ENCODE data around the gene ZNF155.

ZNF155 gene

DNA sequence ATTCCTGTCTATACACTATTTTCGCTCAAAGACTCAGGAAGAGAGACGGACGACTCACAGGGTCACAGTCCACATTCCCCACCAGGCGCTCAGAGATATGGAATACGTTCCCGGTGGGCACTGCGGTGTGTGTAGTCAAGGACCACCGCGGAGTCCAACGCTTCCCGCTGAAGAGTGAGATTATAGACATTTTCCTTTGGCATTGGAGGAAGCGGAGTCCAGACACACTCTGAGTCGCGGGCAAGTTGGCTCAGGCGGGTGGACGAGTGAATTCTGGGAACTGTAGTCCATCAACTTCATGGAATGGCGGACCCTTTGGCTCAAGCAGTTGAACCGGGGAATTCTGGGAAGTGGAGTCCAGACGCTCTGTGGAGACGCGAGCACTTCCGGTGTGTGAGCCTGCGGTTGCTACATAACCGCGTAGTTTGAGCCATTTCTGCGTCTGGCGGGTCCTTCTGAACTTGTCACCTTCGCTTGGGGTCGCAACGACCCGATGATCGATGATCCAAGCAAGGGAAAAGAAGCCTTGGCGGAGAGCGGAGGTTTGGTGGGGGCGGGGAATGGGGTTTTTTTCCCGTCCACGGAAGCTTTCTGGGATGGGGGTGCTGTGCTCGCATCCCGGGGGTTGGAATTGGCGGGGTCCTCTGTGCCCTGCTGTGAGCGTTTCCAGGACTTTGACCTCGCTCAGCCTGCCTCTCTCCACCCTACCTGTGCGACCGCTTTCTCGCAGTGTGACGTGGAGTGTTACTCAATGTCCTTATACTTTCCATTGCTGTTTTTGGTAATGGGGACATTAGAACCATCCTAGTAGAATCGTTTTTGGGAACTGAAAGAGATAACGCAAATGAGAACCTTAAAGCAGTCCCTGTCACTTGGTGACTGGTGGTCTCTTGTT lies 18.8 kb downstream of the ZNF155 start, which contains the start of gene ZNF230 (continued):
- TF ChIP-seq ZNF404 (tag by site-specific recombination; IDR thresholded peaks at IDR 0.05), result no peak
- TF ChIP-seq KLF8 (tag by site-specific recombination; IDR thresholded peaks at IDR 0.05), result peak; percentile 84
- no peak for TF ChIP-seq KLF7 (tag by site-specific recombination; IDR thresholded peaks at IDR 0.05; ENCODE audit: borderline replicate concordance)
- no peak for TF ChIP-seq SCRT1 (tag by site-specific recombination; IDR thresholded peaks at IDR 0.05; ENCODE audit: borderline replicate concordance)
- TF ChIP-seq ZNF664 (tag by site-specific recombination; IDR thresholded peaks at IDR 0.05), result 0 out of 2 replicates have a peak, but pooled peaks have one; percentile 6
- peak; percentile 20; the same call in 1 of the 2 replicates for TF ChIP-seq ZSCAN4 (tag by site-specific recombination; IDR thresholded peaks at IDR 0.05)
- TF ChIP-seq ZBTB8A (tag by site-specific recombination; IDR thresholded peaks at IDR 0.05), result peak; percentile 17; the same call in 1 of the 2 replicates
- no peak for TF ChIP-seq ZNF391 (tag by site-specific recombination; IDR thresholded peaks at IDR 0.05; ENCODE audit: borderline replicate concordance, low read depth)
- no peak for TF ChIP-seq ZNF433 (tag by site-specific recombination; IDR thresholded peaks at IDR 0.05; ENCODE audit: low read depth)
- peak; percentile 54; the same call in 1 of the 2 replicates for TF ChIP-seq ZNF791 (tag by site-specific recombination; IDR thresholded peaks at IDR 0.05)
- peak; percentile 79 for TF ChIP-seq SP2 (tag by site-specific recombination; IDR thresholded peaks at IDR 0.05)
- TF ChIP-seq, protein P1, sequence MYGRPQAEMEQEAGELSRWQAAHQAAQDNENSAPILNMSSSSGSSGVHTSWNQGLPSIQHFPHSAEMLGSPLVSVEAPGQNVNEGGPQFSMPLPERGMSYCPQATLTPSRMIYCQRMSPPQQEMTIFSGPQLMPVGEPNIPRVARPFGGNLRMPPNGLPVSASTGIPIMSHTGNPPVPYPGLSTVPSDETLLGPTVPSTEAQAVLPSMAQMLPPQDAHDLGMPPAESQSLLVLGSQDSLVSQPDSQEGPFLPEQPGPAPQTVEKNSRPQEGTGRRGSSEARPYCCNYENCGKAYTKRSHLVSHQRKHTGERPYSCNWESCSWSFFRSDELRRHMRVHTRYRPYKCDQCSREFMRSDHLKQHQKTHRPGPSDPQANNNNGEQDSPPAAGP (tag by site-specific recombination; IDR thresholded peaks at IDR 0.05), result peak; percentile 44; the same call in 1 of the 2 replicates
- TF ChIP-seq FEZF1 (tag by site-specific recombination; IDR thresholded peaks at IDR 0.05), result peak; percentile 67; the same call in 1 of the 2 replicates
- peak; percentile 55; the same call in 1 of the 2 replicates for TF ChIP-seq ZBTB7A (tag by site-specific recombination; IDR thresholded peaks at IDR 0.05; ENCODE audit: low read depth)
- TF ChIP-seq ZBTB20 (tag by site-specific recombination; IDR thresholded peaks at IDR 0.05), result peak; percentile 90
- TF ChIP-seq, protein P2, sequence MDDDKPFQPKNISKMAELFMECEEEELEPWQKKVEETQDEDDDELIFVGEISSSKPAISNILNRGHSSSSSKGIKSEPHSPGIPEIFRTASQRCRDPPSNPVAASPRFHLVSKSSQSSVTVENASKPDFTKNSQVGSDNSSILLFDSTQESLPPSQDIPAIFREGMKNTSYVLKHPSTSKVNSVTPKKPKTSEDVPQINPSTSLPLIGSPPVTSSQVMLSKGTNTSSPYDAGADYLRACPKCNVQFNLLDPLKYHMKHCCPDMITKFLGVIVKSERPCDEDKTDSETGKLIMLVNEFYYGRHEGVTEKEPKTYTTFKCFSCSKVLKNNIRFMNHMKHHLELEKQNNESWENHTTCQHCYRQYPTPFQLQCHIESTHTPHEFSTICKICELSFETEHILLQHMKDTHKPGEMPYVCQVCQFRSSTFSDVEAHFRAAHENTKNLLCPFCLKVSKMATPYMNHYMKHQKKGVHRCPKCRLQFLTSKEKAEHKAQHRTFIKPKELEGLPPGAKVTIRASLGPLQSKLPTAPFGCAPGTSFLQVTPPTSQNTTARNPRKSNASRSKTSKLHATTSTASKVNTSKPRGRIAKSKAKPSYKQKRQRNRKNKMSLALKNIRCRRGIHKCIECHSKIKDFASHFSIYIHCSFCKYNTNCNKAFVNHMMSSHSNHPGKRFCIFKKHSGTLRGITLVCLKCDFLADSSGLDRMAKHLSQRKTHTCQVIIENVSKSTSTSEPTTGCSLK (tag by site-specific recombination; IDR thresholded peaks at IDR 0.05), result no peak
- TF ChIP-seq, protein P3, sequence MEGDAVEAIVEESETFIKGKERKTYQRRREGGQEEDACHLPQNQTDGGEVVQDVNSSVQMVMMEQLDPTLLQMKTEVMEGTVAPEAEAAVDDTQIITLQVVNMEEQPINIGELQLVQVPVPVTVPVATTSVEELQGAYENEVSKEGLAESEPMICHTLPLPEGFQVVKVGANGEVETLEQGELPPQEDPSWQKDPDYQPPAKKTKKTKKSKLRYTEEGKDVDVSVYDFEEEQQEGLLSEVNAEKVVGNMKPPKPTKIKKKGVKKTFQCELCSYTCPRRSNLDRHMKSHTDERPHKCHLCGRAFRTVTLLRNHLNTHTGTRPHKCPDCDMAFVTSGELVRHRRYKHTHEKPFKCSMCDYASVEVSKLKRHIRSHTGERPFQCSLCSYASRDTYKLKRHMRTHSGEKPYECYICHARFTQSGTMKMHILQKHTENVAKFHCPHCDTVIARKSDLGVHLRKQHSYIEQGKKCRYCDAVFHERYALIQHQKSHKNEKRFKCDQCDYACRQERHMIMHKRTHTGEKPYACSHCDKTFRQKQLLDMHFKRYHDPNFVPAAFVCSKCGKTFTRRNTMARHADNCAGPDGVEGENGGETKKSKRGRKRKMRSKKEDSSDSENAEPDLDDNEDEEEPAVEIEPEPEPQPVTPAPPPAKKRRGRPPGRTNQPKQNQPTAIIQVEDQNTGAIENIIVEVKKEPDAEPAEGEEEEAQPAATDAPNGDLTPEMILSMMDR (tag by site-specific recombination; IDR thresholded peaks at IDR 0.05), result peak; percentile 83
- TF ChIP-seq MZF1 (tag by site-specific recombination; IDR thresholded peaks at IDR 0.05; ENCODE audit: borderline replicate concordance), result no peak
- TF ChIP-seq ZNF18 (tag by site-specific recombination; IDR thresholded peaks at IDR 0.05), result peak; percentile 80
- TF ChIP-seq ZNF701 (tag by site-specific recombination; IDR thresholded peaks at IDR 0.05), result peak; percentile 56; the same call in 1 of the 2 replicates
- TF ChIP-seq, protein P4, sequence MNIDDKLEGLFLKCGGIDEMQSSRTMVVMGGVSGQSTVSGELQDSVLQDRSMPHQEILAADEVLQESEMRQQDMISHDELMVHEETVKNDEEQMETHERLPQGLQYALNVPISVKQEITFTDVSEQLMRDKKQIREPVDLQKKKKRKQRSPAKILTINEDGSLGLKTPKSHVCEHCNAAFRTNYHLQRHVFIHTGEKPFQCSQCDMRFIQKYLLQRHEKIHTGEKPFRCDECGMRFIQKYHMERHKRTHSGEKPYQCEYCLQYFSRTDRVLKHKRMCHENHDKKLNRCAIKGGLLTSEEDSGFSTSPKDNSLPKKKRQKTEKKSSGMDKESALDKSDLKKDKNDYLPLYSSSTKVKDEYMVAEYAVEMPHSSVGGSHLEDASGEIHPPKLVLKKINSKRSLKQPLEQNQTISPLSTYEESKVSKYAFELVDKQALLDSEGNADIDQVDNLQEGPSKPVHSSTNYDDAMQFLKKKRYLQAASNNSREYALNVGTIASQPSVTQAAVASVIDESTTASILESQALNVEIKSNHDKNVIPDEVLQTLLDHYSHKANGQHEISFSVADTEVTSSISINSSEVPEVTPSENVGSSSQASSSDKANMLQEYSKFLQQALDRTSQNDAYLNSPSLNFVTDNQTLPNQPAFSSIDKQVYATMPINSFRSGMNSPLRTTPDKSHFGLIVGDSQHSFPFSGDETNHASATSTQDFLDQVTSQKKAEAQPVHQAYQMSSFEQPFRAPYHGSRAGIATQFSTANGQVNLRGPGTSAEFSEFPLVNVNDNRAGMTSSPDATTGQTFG (tag by site-specific recombination; IDR thresholded peaks at IDR 0.05; ENCODE audit: borderline replicate concordance), result no peak
- TF ChIP-seq ZNF600 (tag by site-specific recombination; IDR thresholded peaks at IDR 0.05), result peak; percentile 92
- peak; percentile 54 for TF ChIP-seq ZNF843 (tag by site-specific recombination; IDR thresholded peaks at IDR 0.05)
- TF ChIP-seq INSM2 (tag by site-specific recombination; IDR thresholded peaks at IDR 0.05), result peak; percentile 61; the same call in 1 of the 2 replicates
- TF ChIP-seq ZNF629 (tag by site-specific recombination; IDR thresholded peaks at IDR 0.05), result peak; percentile 90
- no peak for TF ChIP-seq ZNF174 (tag by site-specific recombination; IDR thresholded peaks at IDR 0.05)
